ENCODE results near the gene TRAF6. TPM values are rescaled to one million over a fixed set of nuclear protein-coding genes. Genes with fewer than 3 reads are reported as not detected.
"Not testable (repeated sequence)": the region's sequence is repeated elsewhere in the genome, so short reads cannot be mapped to it uniquely, and the experiment has no call there.

TRAF6 gene
- total RNA-seq, 1 donor: 11.6 TPM

DNA sequence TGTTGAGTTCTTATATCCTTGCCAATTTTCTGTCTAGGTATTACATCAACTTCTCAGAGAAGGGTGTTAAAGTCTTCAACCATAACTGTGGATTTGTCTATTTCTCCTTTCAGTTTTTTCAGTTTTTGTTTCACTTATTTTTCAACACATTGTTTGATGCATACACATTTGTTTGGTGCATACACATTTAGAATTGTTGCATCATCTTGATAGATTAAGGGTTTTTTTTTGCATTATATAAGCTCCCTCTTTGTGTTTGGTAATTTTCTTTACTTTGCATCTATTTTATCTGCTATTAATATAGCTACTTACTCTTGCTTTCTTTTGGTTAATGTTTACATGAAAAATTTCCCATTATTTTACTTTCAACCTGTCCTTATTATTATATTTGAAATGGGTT lies 20.8 kb upstream of the TRAF6 start:
- TF ChIP-seq CTCF (IDR thresholded peaks at IDR 0.05; ENCODE audit: extremely low read depth, low read depth, low read length): no peak

GRCh38 chr11:36513965-36514364 lies 3.9 kb upstream of the TRAF6 start:
- no peak for DNase-seq (ENCODE audit: insufficient read length, low spot score, missing footprints)
- Histone ChIP-seq H3K27ac (ENCODE audit: low read depth, low read length) (no peak overlapping the region), H3K4me1 (ENCODE audit: insufficient read depth, low read length) (peaks cover 8% of the 10 kb centered on the region), H2AFZ (ENCODE audit: low read length) (no peak overlapping the region), H3K36me3 (ENCODE audit: insufficient read depth, low read length) (no peaks in the 10 kb centered on the region), H4K20me1 (ENCODE audit: insufficient read depth, low read length) (peaks cover 8% of the 10 kb centered on the region), H3K79me2 (ENCODE audit: insufficient read depth, low read length) (peaks cover 11% of the 10 kb centered on the region), H3K9me3 (ENCODE audit: low read depth, low read length) (peaks cover 5% of the 10 kb centered on the region), H3K4me3 (ENCODE audit: insufficient read depth, low read length) (no peak overlapping the region), H3K27me3 (ENCODE audit: insufficient read depth, low read length) (no peaks in the 10 kb centered on the region), H3K4me2 (ENCODE audit: insufficient read depth, low read length) (no peak overlapping the region)
- TF ChIP-seq CTCF (IDR thresholded peaks at IDR 0.05; ENCODE audit: extremely low read depth, low read depth, low read length): no peak

More for the DNA sequence above, 20.8 kb upstream of the TRAF6 start:
- Histone ChIP-seq H2AFZ (ENCODE audit: low read length) (no peak overlapping the region), H3K27me3 (ENCODE audit: insufficient read depth, low read length) (no peaks in the 10 kb centered on the region), H3K4me1 (ENCODE audit: insufficient read depth, low read length) (no peaks in the 10 kb centered on the region), H4K20me1 (ENCODE audit: insufficient read depth, low read length) (no peaks in the 10 kb centered on the region), H3K4me2 (ENCODE audit: insufficient read depth, low read length) (no peak overlapping the region), H3K27ac (ENCODE audit: low read depth, low read length) (no peak overlapping the region), H3K4me3 (ENCODE audit: insufficient read depth, low read length) (no peak overlapping the region), H3K9me3 (ENCODE audit: low read depth, low read length) (no peaks in the 10 kb centered on the region), H3K79me2 (ENCODE audit: insufficient read depth, low read length) (no peaks in the 10 kb centered on the region), H3K36me3 (ENCODE audit: insufficient read depth, low read length) (no peaks in the 10 kb centered on the region)
- DNase-seq (ENCODE audit: insufficient read length, low spot score, missing footprints): no peak

DNA sequence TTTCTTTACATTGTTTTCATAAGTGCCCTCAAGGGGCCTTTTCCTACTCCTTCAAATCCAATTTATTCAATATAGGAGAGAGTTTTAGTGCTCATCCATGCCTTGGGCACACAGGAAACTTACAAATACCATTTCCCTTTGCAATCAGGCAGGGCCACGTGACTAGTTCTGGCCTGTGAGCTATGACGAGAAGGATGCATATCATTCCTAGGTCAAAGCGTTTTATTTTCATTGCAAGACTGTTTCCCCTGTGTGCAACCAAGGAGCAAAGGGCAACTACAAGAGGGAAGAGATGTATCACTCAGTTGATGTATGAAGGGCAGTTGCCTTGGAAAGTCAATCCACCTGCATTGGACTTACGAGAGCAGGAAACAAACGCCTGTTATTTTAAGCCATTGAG lies 1.9 kb upstream of the TRAF6 start:
- Histone ChIP-seq H2AFZ (ENCODE audit: low read length) (no peak overlapping the region), H4K20me1 (ENCODE audit: insufficient read depth, low read length) (peaks cover 13% of the 10 kb centered on the region), H3K36me3 (ENCODE audit: insufficient read depth, low read length) (no peaks in the 10 kb centered on the region), H3K4me2 (ENCODE audit: insufficient read depth, low read length) (no peak overlapping the region), H3K27me3 (ENCODE audit: insufficient read depth, low read length) (no peaks in the 10 kb centered on the region), H3K4me3 (ENCODE audit: insufficient read depth, low read length) (no peak overlapping the region), H3K79me2 (ENCODE audit: insufficient read depth, low read length) (peaks cover 23% of the 10 kb centered on the region), H3K9me3 (ENCODE audit: low read depth, low read length) (peaks cover 5% of the 10 kb centered on the region), H3K27ac (ENCODE audit: low read depth, low read length) (no peak overlapping the region), H3K4me1 (ENCODE audit: insufficient read depth, low read length) (peaks cover 18% of the 10 kb centered on the region)
- DNase-seq (ENCODE audit: insufficient read length, low spot score, missing footprints): peak; percentile 30
- no peak for TF ChIP-seq CTCF (IDR thresholded peaks at IDR 0.05; ENCODE audit: extremely low read depth, low read depth, low read length)

DNA sequence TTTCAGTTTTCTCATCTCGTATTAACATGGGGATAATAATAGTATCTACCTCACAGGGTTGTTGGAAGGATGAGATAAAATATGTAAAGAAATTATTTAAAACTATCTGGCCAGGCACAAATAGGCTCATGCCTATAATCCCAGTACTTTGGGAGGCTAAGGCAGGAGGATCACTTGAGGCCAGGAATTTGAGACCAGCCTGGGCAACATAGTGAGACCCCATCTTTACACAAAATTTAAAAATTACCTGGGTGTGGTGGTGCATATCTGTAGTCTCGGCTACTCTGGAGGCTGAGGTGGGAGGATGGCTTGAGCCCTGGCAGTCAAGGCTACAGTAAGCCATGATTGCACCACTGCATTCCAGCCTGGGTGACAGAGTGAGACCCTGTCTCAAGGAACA lies 990 bp upstream of the TRAF6 start:
- peak overlapping the region; percentile 95 for H3K4me3 ChIP-seq (ENCODE audit: insufficient read depth, low read length)
- H3K4me2 ChIP-seq (ENCODE audit: insufficient read depth, low read length): peak overlapping the region; percentile 90

More for the DNA sequence above, 990 bp upstream of the TRAF6 start:
- Histone ChIP-seq H2AFZ (ENCODE audit: low read length) (peak overlapping the region; percentile 95), H4K20me1 (ENCODE audit: insufficient read depth, low read length) (peaks cover 13% of the 10 kb centered on the region), H3K4me1 (ENCODE audit: insufficient read depth, low read length) (peaks cover 18% of the 10 kb centered on the region), H3K79me2 (ENCODE audit: insufficient read depth, low read length) (peaks cover 32% of the 10 kb centered on the region), H3K27ac (ENCODE audit: low read depth, low read length) (peak overlapping the region; percentile 82)
- DNase-seq (ENCODE audit: insufficient read length, low spot score, missing footprints); H3K36me3 ChIP-seq (ENCODE audit: insufficient read depth, low read length); H3K9me3 ChIP-seq (ENCODE audit: low read depth, low read length); H3K27me3 ChIP-seq (ENCODE audit: insufficient read depth, low read length): not testable (repeated sequence)
